Osteocyte (in vitro differentiated cells): ENCODE measurements around the gene MAB21L2. TPM values are rescaled to one million over a fixed set of nuclear protein-coding genes. Genes with fewer than 3 reads are reported as not detected.
A peak's percentile ranks its signal among the peaks of the same experiment; 100 is the strongest.

Source experiments
- DNase-seq: peaks from one replicate; pipeline ENCODE4 v3.0.0; 2021; ENCODE audit warnings: mixed read lengths; ENCODE audit not compliant: unreplicated experiment; ENCODE audit errors: extremely low spot score
- H3K27ac Mint-ChIP-seq: one replicate; pipeline ENCODE4 v1.8.0; 2021; ENCODE audit warnings: mild to moderate bottlenecking, mixed read lengths; ENCODE audit not compliant: unreplicated experiment
- H3K27me3 Mint-ChIP-seq: one replicate; pipeline ENCODE4 v1.8.0; 2021; ENCODE audit warnings: mixed read lengths; ENCODE audit not compliant: unreplicated experiment
- H3K36me3 Mint-ChIP-seq: one replicate; pipeline ENCODE4 v1.8.0; 2021; ENCODE audit warnings: mixed read lengths; ENCODE audit not compliant: unreplicated experiment
- H3K4me1 Mint-ChIP-seq: one replicate; pipeline ENCODE4 v1.8.0; 2021; ENCODE audit warnings: mixed read lengths; ENCODE audit not compliant: unreplicated experiment
- H3K4me3 Mint-ChIP-seq: one replicate; pipeline ENCODE4 v1.8.0; 2021; ENCODE audit warnings: mild to moderate bottlenecking, moderate library complexity, mixed read lengths; ENCODE audit not compliant: unreplicated experiment
- H3K9me3 Mint-ChIP-seq: one replicate; pipeline ENCODE4 v1.8.0; 2021; ENCODE audit warnings: mixed read lengths; ENCODE audit not compliant: unreplicated experiment
- CTCF ChIP-seq: fragments of 200-600 bp; sonication (generic); IDR thresholded peaks from 2 replicates; pipeline ENCODE4 v1.5.0; 2021; ENCODE audit warnings: antibody characterized with exemption, mild to moderate bottlenecking, moderate library complexity
- total RNA-seq: library from RNA; stranded (reverse); gene quantifications from 2 replicates; pipeline ENCODE4 v1.2.1, GENCODE V29; 2021

Gene MAB21L2
- total RNA-seq, 1 donor from 2014 or later: 72.1 TPM

- no peaks in the 10 kb centered on the region for H3K9me3 Mint-ChIP-seq
- DNase-seq: no peak
- H3K4me1 Mint-ChIP-seq: peaks cover 41% of the 10 kb centered on the region
- H3K27ac Mint-ChIP-seq: peak overlapping the region; percentile 98
- TF ChIP-seq CTCF: no peak
- peaks cover 22% of the 10 kb centered on the region for H3K36me3 Mint-ChIP-seq
- H3K4me3 Mint-ChIP-seq: peak overlapping the region; percentile 99
- H3K27me3 Mint-ChIP-seq: no peaks in the 10 kb centered on the region
These were observed 2.4 kb downstream of the MAB21L2 start for GRCh38 chr4:150584111-150584915.

GRCh38 chr4:150585611-150586010 is 3.7 kb downstream of the MAB21L2 start:
- no peak for TF ChIP-seq CTCF
- no peak for DNase-seq
- H3K27me3 Mint-ChIP-seq: no peaks in the 10 kb centered on the region
- peaks cover 22% of the 10 kb centered on the region for H3K36me3 Mint-ChIP-seq
- H3K27ac Mint-ChIP-seq: peak overlapping the region; percentile 98
- H3K9me3 Mint-ChIP-seq: no peaks in the 10 kb centered on the region
- H3K4me1 Mint-ChIP-seq: peaks cover 47% of the 10 kb centered on the region
- H3K4me3 Mint-ChIP-seq: peak overlapping the region; percentile 99

- no peak for DNase-seq
- H3K4me1 Mint-ChIP-seq: peaks cover 47% of the 10 kb centered on the region
- no peaks in the 10 kb centered on the region for H3K9me3 Mint-ChIP-seq
- H3K4me3 Mint-ChIP-seq: peak overlapping the region; percentile 99
- H3K27ac Mint-ChIP-seq: peak overlapping the region; percentile 98
- H3K27me3 Mint-ChIP-seq: no peaks in the 10 kb centered on the region
- peaks cover 22% of the 10 kb centered on the region for H3K36me3 Mint-ChIP-seq
- TF ChIP-seq CTCF: no peak
These were observed 4.3 kb downstream of the MAB21L2 start for GRCh38 chr4:150586162-150586810.

GRCh38 chr4:150588316-150588715 is 6.4 kb downstream of the MAB21L2 start:
- Mint-ChIP-seq H3K4me1 (peaks cover 56% of the 10 kb centered on the region), H3K36me3 (peaks cover 21% of the 10 kb centered on the region), H3K27ac (peak overlapping the region; percentile 98), H3K27me3 (no peaks in the 10 kb centered on the region), H3K9me3 (no peaks in the 10 kb centered on the region), H3K4me3 (peak overlapping the region; percentile 99)
- TF ChIP-seq CTCF: no peak
- no peak for DNase-seq

- Mint-ChIP-seq H3K27ac (peak overlapping the region; percentile 98), H3K4me1 (peaks cover 64% of the 10 kb centered on the region), H3K9me3 (no peaks in the 10 kb centered on the region), H3K36me3 (peaks cover 13% of the 10 kb centered on the region), H3K4me3 (peak overlapping the region; percentile 99), H3K27me3 (no peaks in the 10 kb centered on the region)
- DNase-seq: no peak
- no peak for TF ChIP-seq CTCF
These were observed 7.2 kb downstream of the MAB21L2 start for GRCh38 chr4:150589157-150589556.
